K562 (cell line): Measurements from ENCODE around the gene GFI1B. TPM values are rescaled to one million over a fixed set of nuclear protein-coding genes. Genes with fewer than 3 reads are reported as not detected.

Experiments used
- CREM ChIP-seq: IDR thresholded peaks from 2 replicates; pipeline ENCODE4 v1.6.1; 2014; ENCODE audit warnings: antibody characterized with exemption, low read depth
- DEAF1 ChIP-seq: fragments of 450-650 bp; formaldehyde crosslinking; IDR thresholded peaks from 2 replicates; pipeline ENCODE4 v1.4.0; 2020; ENCODE audit warnings: mild to moderate bottlenecking, moderate library complexity
- ETS1 ChIP-seq: conservative IDR thresholded peaks from 2 replicates; pipeline ENCODE4 v1.6.1; 2011; ENCODE audit warnings: low read depth, mild to moderate bottlenecking, low read length; ENCODE audit not compliant: control insufficient read depth
- FOSL1 ChIP-seq: fragments of 200-800 bp; sonication (Bioruptor generic); conservative IDR thresholded peaks from 2 replicates; pipeline ENCODE4 v1.6.1; 2016; ENCODE audit warnings: missing genetic modification characterization, missing compliant biosample characterization
- MXD1 ChIP-seq: fragments of 250-450 bp; sonication (Bioruptor Pico); IDR thresholded peaks from 2 replicates; pipeline ENCODE4 v1.8.0; 2021; ENCODE audit warnings: borderline replicate concordance, mild to moderate bottlenecking, moderate library complexity; ENCODE audit not compliant: poor library complexity, severe bottlenecking
- RREB1 ChIP-seq: fragments of 250-450 bp; sonication (Bioruptor Pico); IDR thresholded peaks from 2 replicates; pipeline ENCODE4 v1.4.0; 2020
- TRIM24 ChIP-seq, 2 experiments: fragments of 450-650 bp; IDR thresholded peaks; 2 replicates each; pipeline ENCODE4 v1.6.1; 2016
- TSHZ1 ChIP-seq: fragments of 250-450 bp; sonication (Bioruptor Pico); IDR thresholded peaks from 2 replicates; pipeline ENCODE4 v1.4.0; 2020; ENCODE audit warnings: mild to moderate bottlenecking, moderate library complexity
- ZKSCAN1 ChIP-seq: fragments of 150-350 bp; IDR thresholded peaks from 2 replicates; pipeline ENCODE4 v1.6.1; 2016; ENCODE audit warnings: low read depth, low read length
- polyA plus RNA-seq, 8 experiments: library from polyadenylated mRNA; depleted of rRNA in 4 of 8; stranded (reverse) in 5 of 8; unstranded in 3 of 8; fragments of >200 nt; fragmentation: Nextera tagmentation in 2 of 8; fragmentation: Illumina TruSeq in 1 of 8; extraction: Ambion mirVana in 2 of 8; extraction: Trizol in 1 of 8; gene quantifications; 2 replicates each; pipeline versions ENCODE4 v1.2.1 to v1.2.3, GENCODE V29; 2011 to 2014; ENCODE audit warnings: inconsistent platforms in 1 of 8, missing spikeins in 1 of 8
- total RNA-seq, 7 experiments: library from RNA; depleted of rRNA in 6 of 7; stranded (reverse); fragments of >200 nt in 6 of 7; fragmentation: Illumina TruSeq in 2 of 7; extraction: Trizol in 2 of 7; gene quantifications; 2 replicates each; pipeline versions ENCODE4 v1.2.1 to v1.2.3, GENCODE V29; 2011 to 2021; ENCODE audit warnings: low replicate concordance in 1 of 7

GFI1B gene
- total and polyA plus RNA-seq, 9 of the 15 experiments (the other 6 are each of a cell fraction or from before 2014, with no cell fraction given), result 8.0 to 75.7 (median 34.5) TPM

GRCh38 chr9:132944294-132945185, 34.0 kb upstream of the GFI1B start, which contains the start of gene TSC1 (continued):
- TF ChIP-seq RREB1 (CRISPR knock-in tag) (no peak), ETS1 (peak; percentile 66), TSHZ1 (CRISPR knock-in tag) (no peak), TRIM24 (IDR thresholded peaks at IDR 0.05) (peak in 1 of 2 experiments; percentile 85; a peak in 2 of 4 replicates), FOSL1 (tag) (peak; percentile 72), ZKSCAN1 (peak; percentile 58), CREM (peak; percentile 89), MXD1 (CRISPR knock-in tag) (peak; percentile 81), DEAF1 (no peak)
